Stimulated activated CD4-positive, alpha-beta T cell treated with anti-CD3 and anti-CD28 coated beads, Interleukin-1b, Interleukin-23, amount 100 ng/mL, for 1 hour (primary cell): ENCODE measurements around the gene TRIM24.
A peak's percentile ranks its signal among the peaks of the same experiment; 100 is the strongest.
"Not testable (repeated sequence)": the region's sequence is repeated elsewhere in the genome, so short reads cannot be mapped to it uniquely, and the experiment has no call there.

Experiments
- DNase-seq, 2 donors: peaks; one replicate each; pipeline ENCODE4 v3.0.0-alpha.2; 2020; ENCODE audit warnings: low read depth in 2 of 2

TRIM24 gene

DNA sequence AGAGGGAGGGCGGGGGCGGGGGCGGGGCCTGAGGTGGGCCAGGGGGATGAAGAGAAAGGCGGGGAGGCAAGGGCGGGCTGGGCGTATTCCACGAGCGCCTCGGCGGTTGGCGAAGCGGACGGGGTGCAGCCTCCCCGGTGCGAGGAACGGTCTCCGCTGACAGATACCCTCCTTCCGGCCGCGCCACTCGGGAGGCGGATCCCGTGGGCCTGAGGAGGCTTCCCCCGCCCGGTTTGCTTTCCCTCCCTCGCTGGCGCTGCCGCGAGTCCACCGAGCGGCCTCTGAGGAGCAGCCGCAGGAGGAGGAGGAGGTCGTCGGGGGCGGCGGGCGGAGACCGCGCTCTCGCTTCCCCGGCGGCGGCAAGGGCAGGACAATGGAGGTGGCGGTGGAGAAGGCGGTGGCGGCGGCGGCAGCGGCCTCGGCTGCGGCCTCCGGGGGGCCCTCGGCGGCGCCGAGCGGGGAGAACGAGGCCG is at the start of gene TRIM24:
Gene TRIM24, plus strand, starts transcription at position 84 of the 473 bp plus-strand sequence. Its CDS starts 290 bp downstream, at position 374.
- no peak for DNase-seq

DNA sequence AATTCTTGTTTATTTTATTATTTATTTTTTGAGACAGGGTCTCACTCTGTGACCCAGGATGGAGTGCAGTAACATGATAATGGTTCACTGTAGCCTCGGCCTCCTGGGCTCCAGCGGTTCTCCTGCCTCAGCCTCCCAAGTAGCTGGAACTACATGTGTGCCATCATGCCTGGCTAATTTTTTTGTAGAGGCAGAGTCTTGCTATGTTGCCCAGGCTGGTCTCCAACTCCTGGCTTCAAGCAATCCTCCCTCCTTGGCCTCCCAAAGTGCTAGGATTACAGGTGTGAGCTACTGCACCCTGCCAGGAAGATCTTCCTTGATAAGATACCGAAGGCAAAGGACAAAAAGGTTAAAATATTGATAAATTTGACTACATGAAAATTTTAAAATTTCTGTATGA is 48.0 kb upstream of the TRIM24 start:
- DNase-seq: not testable (repeated sequence)

DNA sequence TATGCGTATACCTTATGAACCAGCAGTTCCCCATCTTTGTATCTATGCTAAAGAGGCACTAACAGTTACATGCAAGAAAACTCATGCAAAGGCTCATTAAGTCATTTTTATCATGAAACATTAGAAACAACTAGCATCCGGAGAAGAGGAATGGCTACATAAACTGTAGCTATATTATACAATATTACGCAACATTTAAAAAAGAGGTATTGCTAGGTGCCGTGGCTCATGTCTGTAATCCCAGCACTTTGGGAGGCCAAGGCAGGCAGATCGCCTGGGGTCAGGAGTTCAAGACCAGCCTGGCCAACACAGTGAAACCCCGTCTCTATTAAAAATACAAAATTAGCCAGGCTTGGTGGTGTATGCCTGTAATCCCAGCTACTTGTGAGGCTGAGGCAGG is 47.1 kb upstream of the TRIM24 start:
- not testable (repeated sequence) for DNase-seq

DNA sequence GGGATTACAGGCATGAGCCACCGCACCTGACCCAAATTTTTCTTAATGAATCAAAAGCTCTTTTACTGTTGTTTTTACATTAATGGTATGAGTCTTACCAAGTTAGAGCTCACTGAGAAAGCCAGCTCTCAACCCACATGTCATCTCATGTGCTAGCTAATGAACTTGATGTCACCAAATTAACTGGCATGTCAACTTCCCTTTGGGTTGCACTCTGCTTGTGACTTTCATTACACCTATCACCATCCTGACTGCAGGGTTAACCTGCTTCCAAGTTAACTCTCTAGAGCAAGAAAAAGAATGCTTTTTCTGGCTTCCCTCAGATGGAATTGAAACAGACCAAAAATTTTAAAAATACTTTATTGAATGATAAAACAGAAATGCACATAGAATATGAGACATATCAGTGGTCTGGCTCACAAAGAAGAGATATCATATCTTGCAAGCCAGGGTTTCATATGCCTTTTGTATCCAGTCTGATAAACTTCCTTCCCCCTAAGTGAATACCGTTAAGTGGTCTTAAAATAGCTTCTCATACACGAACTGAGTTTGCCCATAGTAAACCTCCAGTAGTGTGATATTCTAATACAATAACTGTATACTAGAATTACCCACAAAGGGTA is 42.9 kb upstream of the TRIM24 start:
- DNase-seq: no peak

DNA sequence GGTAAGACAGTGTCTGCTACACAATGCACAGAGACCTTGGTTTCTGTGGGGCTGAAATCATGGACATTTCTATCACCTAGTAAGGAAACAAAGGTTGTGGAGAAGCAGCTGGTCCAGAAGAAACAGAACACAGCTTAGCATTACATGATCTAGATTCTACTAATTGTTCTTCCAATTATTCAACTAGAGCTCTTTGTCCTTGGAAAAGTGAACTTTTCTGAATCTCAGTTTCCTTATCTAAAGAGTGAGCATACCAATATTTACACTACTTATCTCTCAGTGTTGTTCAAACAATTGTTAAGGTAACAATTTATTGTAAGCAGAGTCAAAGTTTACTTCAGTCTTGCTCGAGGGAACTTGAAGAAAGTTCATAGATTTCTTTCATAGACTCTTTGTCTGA is 42.3 kb upstream of the TRIM24 start:
- no peak for DNase-seq

DNA sequence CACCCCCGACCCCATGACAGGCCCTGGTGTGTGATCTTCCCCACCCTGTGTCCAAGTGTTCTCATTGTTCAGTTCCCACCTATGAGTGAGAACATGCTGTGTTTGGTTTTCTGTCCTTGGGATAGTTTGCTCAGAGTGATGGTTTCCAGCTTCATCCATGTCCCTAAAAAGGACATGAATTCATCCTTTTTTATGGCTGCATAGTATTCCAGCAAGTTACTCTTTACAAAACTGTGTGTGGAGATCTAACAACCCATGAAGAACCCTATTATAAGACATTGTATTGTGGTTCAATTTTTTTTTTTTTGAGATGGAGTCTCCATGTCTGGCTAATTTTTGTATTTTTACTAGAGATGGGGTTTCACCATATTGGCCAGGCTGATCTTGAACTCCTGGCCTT is 41.7 kb upstream of the TRIM24 start:
- not testable (repeated sequence) for DNase-seq

DNA sequence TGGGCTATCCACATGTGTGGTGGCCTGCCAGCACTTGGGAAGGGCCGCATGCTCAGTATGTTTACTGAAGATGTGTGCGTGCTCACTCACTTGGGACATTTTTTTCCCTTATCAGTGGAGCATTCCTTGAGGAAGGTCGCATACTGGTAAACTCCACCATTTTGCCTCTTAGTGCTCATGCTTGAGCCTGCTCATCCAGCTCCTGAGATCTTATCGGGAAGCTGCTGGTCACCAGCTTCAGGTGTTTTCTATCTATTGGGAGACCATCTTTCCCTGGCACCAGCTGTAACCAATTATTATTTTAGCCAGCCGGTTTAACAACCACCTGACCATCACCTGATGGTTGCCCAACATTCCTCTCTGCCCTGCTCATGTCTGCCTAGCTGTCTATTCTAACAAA is 35.0 kb upstream of the TRIM24 start:
- no peak for DNase-seq

DNA sequence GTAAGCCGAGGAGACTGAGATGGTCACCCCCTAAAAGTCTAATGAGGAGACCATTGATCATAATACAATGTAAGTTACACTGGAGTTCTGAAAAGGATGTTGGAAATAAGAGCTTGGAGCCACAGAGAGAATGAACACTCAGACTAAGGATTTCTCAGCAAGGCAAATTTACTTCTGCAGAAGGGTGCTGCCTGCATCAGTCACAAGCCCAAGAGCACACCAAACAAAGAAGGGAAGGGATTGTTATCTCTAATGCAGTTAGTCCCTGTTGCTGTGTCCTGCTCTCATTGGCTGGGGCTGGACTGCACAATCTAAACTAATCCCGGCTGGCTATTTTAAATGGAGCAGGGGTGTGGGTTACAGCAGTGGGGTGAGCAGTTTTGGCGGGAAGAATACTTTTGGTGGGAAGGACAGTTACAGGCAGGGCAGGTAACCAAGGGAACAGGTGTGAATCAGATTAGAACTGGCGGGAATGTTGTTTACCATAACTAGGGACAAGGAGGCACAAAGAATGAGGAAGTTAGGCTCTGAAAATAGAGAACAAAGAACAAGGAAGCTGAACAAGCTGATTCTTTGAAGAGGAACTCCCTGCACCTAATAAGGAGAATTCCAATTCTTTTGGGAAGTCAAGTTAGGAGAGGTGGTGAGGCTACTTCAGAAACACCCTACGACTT is 30.3 kb upstream of the TRIM24 start:
- no peak for DNase-seq

DNA sequence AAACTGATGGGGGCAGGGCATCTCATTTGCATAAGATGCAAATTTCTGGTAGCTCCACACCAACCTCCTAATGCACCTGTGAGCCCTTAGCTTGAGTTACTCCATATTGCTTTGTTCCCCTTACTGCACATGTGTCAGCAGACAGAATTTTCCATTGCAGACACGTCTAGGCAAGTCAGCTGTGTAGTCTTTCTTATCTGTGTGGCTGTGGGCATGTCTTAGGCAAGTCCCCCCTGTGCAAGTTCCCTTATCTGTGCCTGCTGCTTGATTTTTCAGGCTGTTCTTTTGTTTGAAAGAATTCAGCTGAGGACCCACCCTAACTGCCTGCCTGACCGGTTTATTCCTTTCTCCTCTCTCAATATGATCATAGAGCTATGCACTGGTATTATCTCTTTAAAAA is 28.5 kb upstream of the TRIM24 start:
- DNase-seq: no peak

DNA sequence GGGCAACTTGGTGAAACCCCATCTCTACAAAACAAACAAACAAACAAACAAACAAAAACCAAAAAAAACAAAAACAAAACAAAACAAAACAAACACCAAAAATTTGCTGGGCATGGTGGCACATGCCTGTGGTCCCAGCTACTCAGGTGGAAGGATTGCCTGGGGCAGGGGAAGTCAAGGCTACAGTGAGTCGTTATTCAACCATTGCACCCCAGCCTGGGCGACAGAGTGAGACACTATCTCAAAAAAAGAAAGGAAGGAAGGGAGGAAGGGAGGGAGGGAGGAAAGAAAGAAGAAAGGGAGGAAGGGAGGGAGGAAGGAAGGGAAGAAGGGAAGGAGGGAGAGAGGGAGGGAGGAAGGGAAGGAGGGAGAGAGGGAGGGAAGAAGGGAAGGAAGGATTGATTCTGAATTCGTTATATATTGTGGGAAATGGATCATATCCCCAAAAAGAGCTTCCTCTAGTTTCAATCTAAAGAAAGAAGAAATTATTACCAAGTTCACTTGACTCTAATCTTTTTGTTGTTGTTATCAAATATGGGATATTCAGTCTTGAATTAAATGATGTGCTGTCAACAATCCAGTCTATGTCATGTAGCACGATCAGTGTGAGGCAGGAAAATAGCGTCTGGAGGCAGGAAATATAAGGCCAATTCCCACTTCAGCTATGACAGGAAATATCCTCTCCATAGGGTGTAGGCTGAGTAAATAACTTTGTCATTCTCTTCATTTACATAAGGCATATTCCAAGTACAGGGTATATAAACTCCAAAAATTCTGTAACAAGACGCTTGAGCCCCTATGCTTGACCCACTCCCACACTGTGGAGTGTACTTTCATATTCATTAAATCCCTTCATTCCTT is 26.2 kb upstream of the TRIM24 start:
- DNase-seq: no peak

DNA sequence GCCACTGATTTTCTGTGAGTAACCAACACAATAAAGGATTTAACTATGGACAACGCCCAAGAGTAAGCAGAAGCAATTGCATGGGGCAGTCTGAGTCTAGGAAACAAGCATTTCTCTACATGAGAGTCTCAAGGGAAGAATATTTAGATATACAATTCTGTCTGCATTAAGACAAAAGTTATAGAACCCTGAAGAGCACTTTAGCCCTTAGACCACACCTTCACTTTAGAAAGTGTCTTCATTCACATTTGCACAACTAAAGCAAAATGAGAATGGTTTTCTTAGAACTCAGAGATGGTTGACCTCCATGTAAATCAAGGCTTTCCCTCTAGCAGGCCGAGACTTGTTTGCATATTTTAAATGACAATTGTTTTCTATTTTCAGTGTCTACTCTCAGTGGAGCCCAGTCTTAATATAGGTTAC is 25.5 kb upstream of the TRIM24 start:
- DNase-seq: no peak

DNA sequence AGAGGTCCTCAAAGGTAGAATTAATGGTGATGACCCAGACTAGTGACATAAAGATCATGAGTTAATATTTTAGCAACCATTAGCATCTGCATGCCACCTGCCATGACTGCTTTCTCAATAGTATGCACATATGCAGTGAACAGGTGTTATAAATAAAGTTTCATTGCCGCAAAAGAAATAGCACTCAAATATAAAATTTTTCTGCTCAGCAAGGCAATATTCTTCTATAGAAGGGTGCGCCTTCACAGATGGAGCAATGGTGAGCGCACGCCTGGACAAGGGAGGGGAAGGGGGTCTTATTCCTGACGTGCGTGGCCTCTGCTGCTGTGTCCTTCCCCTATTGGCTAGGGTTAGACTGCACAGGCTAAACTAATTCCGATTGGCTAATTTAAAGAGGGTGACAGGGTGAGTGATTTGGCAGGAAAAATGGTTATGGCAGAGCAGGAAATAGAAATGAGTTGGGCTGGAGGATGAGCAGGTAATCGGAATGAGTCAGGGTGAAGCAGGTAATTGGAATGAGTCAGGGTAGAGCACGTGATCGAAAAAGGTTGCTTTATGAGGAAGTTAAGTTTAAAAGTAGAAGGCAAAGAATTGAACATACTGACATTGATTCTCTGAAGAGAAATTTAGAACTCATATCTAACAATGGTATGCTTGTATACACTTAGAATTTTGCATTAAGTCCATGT is 24.7 kb upstream of the TRIM24 start:
- no peak for DNase-seq

DNA sequence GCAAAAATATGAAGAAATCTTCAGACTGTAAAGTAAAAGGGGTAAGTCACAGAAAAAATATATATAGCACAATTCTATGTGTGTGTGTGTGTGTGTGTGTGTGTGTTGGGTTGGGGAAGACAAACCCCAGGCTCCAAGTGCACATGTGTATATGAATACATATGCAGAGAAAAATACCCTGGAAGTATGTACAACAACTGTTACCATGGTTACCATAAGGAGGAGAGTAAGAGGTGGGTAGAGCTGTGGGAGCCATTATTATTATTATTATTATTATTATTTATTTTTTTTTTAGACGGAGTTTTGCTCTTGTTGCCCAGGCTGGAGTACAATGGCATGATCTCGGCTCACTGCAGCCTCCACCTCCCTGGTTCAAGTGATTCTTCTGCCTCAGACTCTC is 23.7 kb upstream of the TRIM24 start:
- DNase-seq: no peak

DNA sequence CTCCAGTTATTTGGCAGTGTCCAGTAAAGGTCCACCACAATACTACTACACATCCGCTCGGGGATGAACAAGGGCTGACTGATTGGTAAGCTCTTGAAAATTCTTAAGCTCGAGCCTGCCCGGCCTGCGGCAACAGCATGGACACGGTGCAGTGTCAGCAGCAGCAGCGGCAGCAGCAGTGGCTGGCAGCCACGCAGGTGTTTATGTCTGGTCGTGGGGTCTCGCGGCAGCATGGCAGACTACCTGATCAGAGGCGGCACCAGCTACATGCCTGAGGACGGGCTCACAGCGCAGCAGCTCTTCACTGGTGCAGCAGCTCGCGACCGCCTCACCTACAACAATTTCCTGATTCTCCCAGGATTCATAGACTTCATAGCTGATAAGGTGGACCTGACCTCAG is 19.6 kb upstream of the TRIM24 start:
- DNase-seq: no peak

DNA sequence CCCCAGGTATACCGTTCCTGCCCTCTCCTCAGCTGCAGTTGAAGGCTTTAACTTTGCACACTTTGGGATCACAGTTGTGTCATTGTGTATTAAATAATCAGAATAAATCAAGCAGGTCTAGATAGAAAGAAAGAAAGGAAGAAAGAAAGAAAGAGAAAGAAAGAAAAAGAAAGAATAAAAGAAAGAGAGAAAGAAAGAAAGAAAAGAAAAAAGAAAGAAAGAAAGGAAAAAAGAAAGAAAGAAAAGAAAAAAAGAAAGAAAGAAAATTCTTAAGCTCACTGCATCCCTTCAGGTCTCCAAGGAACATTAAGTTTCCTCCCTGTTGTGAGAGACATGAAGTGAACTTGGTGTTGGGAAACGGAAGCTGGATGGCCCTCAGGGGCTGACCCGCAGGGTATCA is 17.2 kb upstream of the TRIM24 start:
- no peak for DNase-seq

DNA sequence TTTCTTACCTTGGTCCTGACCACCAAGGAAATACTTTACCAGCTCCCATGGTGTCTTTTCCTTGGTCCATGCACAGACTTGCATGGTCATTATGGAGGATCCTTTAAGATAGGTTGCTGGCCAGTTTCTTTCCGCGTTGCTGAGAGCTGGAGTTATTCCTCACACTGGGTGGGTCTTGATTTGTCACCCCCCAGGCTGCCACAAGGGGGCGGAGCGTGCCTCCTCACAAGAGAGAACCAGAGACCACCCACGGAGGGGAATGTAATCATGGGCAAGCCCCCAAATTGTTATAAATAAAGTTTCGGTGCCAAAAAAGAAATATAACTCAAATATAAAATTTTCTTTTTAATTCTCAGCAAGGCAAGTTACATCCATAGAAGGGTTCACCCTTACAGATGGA is 10.5 kb upstream of the TRIM24 start:
- DNase-seq: peak in 1 of 2 donors; percentile 19

DNA sequence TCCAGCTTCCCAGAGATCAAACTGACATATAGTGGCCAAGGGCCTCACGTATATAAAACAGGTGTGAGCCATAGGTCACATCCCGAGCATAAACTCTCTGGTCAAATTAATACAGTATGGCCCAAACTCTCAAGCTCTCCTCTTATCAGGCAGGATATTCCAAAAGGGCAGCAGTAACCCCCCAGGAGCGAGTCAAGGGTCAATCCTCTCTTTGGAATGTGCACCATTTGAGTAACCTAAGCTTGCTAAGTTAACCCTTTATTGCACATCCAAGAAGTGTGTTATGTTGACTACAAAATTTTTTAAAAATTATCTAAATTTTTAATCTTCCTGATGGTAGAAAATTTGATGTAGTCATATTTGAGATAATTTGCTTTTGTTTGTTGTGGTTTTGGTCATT is 4.5 kb upstream of the TRIM24 start:
- DNase-seq: no peak

DNA sequence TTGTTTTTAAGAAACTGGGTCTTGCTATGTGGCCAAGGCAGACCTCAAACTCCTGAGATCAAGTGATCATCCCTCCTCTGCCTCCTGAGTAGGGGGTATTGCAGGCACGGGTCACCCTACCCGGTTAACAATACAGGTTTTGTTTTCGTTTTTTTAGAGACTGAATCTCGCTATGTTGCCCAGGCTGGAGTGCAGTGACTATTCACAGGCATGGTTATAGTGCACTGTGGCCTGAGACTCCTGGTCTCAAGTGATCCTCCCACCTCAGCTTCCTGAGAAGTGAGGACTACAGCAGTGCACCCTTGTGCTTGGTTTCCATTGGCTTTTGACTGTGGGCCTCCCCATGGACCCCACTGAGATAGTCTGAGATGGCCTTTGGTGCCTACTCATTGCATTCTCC is 3.8 kb upstream of the TRIM24 start:
- no peak for DNase-seq

DNA sequence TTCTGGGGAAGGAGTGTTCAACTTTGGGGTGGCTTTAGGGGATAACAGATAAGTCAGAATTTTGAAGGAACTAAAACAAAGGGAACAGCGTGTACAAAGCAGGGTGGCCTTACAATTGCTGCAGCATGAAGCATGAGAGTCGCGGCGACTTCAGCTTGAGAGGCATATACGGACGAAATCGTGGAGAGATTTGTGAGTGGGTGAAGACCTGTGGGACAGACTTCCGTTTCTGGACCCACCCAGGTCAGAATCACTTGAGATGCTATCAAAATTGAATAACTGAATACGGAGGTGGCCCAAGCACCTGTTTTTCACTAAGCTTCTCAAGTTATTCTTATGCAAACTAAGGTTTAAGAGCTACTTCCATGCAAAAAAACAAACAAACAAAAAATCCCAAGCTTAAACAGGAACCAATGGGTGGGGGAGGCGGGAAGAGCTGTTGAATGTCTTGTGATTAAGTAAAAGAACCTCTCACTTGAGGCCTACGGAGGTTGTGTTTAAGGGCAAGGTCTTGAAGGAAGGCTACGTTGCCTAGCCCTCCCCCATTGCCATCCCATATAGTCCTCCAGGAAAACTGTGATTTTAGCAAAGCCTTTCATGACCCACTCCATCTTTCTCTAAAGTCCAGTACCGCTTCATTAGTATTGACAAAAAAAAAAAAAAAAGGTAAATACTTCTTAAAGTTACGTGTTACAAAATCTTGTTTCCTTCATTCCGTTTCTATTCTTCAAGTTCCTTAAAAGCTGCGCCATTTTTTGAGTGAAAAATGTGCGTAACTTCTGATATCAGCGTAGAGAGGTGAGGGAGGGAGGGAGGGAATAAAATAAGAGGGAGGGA is 1.3 kb upstream of the TRIM24 start:
- no peak for DNase-seq

DNA sequence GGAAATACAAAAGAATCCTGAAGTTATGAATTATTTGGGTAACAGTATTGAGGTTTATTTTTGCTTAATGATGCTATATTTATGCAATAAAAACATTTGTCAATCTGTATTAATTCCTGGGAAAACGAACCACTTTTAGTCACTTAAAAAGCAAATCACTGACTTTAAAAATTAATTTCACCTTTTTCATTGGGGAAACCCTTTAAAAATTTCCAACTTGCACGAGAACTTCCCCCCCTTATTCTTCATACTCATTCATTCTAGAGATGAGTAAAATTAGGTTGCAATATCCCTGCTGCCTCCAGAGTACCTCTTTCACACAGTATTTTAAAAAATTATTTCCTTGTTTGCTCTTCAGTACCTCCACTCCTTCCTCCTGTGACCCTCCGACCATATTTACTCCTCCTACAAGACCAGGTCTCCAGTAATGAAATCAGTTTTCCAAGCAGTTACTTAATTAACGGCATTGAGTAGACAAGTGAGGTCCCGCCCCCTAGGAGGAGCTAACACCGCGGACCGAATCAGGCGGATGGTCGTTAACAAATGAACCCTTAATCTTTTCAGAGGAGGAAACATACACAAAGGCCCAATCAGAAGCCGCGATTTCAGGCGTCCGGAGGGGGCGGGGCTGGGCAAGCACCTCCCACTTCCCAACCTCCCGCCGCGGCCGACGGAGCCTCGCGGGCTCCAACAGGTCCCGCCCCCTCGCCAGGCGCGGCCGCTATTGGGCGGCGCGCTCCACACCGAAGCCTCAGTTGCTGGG is 465 bp upstream of the TRIM24 start:
- DNase-seq: peak; percentile 94 to 95
